ENCODE measurements around the gene SCAF11. TPM values are rescaled to one million over a fixed set of nuclear protein-coding genes. Genes with fewer than 3 reads are reported as not detected.

Gene SCAF11
- total and polyA plus RNA-seq, 8 donors, result 88.4 to 142 (median 129) TPM

- no peak overlapping the region for H3K27ac ChIP-seq
- H3K36me3 ChIP-seq, result no peaks in the 10 kb centered on the region
- ATAC-seq, result no peak
- no peak overlapping the region for H3K4me3 ChIP-seq
- peaks cover 0 to 92% of the 10 kb centered on the region in 2 donors for H3K4me1 ChIP-seq
- intact Hi-C loops (cut with DNase I), result no loop called here
- DNase-seq, result no peak
- no peaks in the 10 kb centered on the region for H3K27me3 ChIP-seq
- H3K9me3 ChIP-seq, result no peaks in the 10 kb centered on the region
- TF ChIP-seq CTCF (IDR thresholded peaks at IDR 0.05), result no peak
These were observed 12.8 kb downstream of the SCAF11 start for GRCh38 chr12:45977620-45978019.

- TF ChIP-seq CTCF (IDR thresholded peaks at IDR 0.05), result no peak
- DNase-seq (no peak), ATAC-seq (no peak)
- Histone ChIP-seq H3K4me1 (peaks cover 0 to 82% of the 10 kb centered on the region in 2 donors), H3K27me3 (no peaks in the 10 kb centered on the region), H3K9me3 (no peaks in the 10 kb centered on the region), H3K27ac (no peak overlapping the region), H3K36me3 (no peaks in the 10 kb centered on the region), H3K4me3 (no peak overlapping the region)
- intact Hi-C loops (cut with DNase I), result no loop called here
These were observed 14.9 kb downstream of the SCAF11 start for GRCh38 chr12:45975506-45975905.

- H3K4me3 ChIP-seq, result no peak overlapping the region
- no peak for DNase-seq
- H3K9me3 ChIP-seq, result no peaks in the 10 kb centered on the region
- TF ChIP-seq CTCF (IDR thresholded peaks at IDR 0.05), result no peak
- no peaks in the 10 kb centered on the region for H3K36me3 ChIP-seq
- no peak overlapping the region for H3K27ac ChIP-seq
- ATAC-seq, result no peak
- H3K4me1 ChIP-seq, result peaks cover 0 to 76% of the 10 kb centered on the region in 2 donors
- H3K27me3 ChIP-seq, result no peaks in the 10 kb centered on the region
- intact Hi-C loops (cut with DNase I), result no loop called here
These were observed 15.5 kb downstream of the SCAF11 start for GRCh38 chr12:45974883-45975282.

GRCh38 chr12:45974171-45974719 lies 16.1 kb downstream of the SCAF11 start:
- no peak for ATAC-seq
- intact Hi-C loops (cut with DNase I), result no loop called here

GRCh38 chr12:45973526-45973925 lies 16.8 kb downstream of the SCAF11 start:
- ATAC-seq, result no peak
- intact Hi-C loops (cut with DNase I), result no loop called here
- Histone ChIP-seq H3K4me1 (peaks cover 0 to 65% of the 10 kb centered on the region in 2 donors), H3K4me3 (no peak overlapping the region), H3K9me3 (no peaks in the 10 kb centered on the region), H3K27me3 (no peaks in the 10 kb centered on the region), H3K36me3 (no peaks in the 10 kb centered on the region), H3K27ac (peak overlapping the region in 1 of 2 donors; percentile 41)
- no peak for DNase-seq
- no peak for TF ChIP-seq CTCF (IDR thresholded peaks at IDR 0.05)

More at GRCh38 chr12:45974171-45974719, 16.1 kb downstream of the SCAF11 start:
- H3K27ac ChIP-seq, result no peak overlapping the region
- H3K4me3 ChIP-seq, result no peak overlapping the region
- H3K27me3 ChIP-seq, result no peaks in the 10 kb centered on the region
- no peak for TF ChIP-seq CTCF (IDR thresholded peaks at IDR 0.05)
- no peaks in the 10 kb centered on the region for H3K36me3 ChIP-seq
- no peak for DNase-seq
- no peaks in the 10 kb centered on the region for H3K9me3 ChIP-seq
- peaks cover 0 to 69% of the 10 kb centered on the region in 2 donors for H3K4me1 ChIP-seq

Data from left lung (tissue), 10 donors.